Measurements from ENCODE around the gene PIM1. TPM values are rescaled to one million over a fixed set of nuclear protein-coding genes. Genes with fewer than 3 reads are reported as not detected.

The PIM1 gene
- 21.9 TPM for total RNA-seq

GRCh38 chr6:37169496-37170272 is at the start of gene PIM1:
TSS of gene PIM1 (plus strand) at chr6:37170152. CDS start at chr6:37170576, 424 bp downstream.

Other genes with a start within 250 kb of the PIM1 start
- gene PI16, start 215.4 kb upstream of the PIM1 start, total RNA-seq: not detected
- 126 TPM for gene MTCH1, start 184.0 kb upstream of the PIM1 start, total RNA-seq
- 2.2 TPM for gene FGD2, start 164.5 kb upstream of the PIM1 start, total RNA-seq
- gene TBC1D22B, start 87.6 kb downstream of the PIM1 start, total RNA-seq: 10.6 TPM
- gene TMEM217, start 88.0 kb downstream of the PIM1 start, total RNA-seq: not detected
- 27.5 TPM for gene RNF8, start 183.8 kb downstream of the PIM1 start, total RNA-seq